GM13977 (cell line): Measurements from ENCODE around the gene TRIM23.
A peak's percentile ranks its signal among the peaks of the same experiment; 100 is the strongest.

Experiments used
- DNase-seq: peaks from one replicate; pipeline ENCODE4 v3.0.0; 2012; ENCODE audit warnings: low spot score
- CTCF ChIP-seq: IDR thresholded peaks from 2 replicates; pipeline ENCODE4 v1.5.1; 2012; ENCODE audit warnings: mild to moderate bottlenecking, control low read depth; ENCODE audit not compliant: insufficient read depth; ENCODE audit errors: extremely low read depth, missing control alignments
- in situ Hi-C: fragments of 300-500 bp; cut with MboI; formaldehyde crosslinking; loops from one replicate; pipeline ENCODE4 v1.12.0; 2022; ENCODE audit warnings: low sequenced_read_pairs, low pct_unique_long_range_greater_than_20kb, mixed read lengths, inconsistent platforms; ENCODE audit not compliant: unreplicated experiment

Gene TRIM23

DNA sequence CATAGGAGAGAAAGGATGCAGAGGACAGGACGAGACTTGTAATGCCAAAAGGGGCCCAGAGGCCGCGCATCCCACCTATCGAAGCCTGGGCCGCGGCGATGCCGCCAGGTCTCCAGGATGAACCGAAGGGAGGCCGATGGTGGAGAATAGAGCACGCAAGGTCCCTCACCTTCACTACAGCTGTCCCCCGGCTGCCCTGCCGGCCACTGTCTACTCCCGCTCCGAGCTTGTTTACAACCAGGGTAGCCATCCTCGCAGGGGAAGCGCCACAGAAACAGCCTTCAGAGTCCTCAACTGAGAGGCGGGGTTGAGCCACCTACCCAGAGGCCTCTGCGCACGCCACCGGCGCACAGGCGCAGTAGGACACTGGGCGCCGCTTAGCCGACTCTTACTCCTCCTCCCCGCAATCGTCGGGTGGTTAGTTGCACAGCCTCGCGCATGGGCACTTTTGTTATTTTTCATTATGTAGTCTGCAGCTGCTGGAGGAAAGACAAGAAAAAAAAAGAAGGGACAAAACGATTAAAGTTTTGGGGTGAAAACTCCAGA lies at the start of gene TRIM23:
Gene TRIM23, minus strand, starts transcription at position 309 of the 546 bp plus-strand sequence. Its CDS starts 59 bp downstream, at position 250.
- DNase-seq = peak; percentile 85
- in situ Hi-C loops = no loop called here
- no peak for TF ChIP-seq CTCF

- in situ Hi-C loops = no loop called here
- TF ChIP-seq CTCF = no peak
- no peak for DNase-seq
Measured at GRCh38 chr5:65672796-65673195, 48.7 kb upstream of the TRIM23 start.

DNA sequence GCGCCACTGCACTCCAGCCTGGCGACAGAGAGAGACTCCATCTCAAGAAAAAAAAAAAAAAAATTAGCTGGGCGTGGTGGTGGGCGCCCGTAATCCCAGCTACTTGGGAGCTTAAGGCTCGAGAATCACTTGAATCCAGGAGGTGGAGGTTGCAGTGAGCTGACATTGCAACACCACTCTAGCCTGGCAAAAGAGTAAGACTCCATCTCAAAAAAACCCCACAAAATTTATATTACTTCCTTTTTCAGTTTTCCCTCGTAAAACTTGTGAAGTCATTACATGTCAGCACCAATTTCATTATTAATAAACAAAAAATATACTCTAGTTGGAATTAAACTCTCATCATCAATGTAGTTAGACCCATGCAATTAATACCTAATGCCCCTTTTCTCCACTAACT lies 44.6 kb upstream of the TRIM23 start:
- no peak for TF ChIP-seq CTCF
- DNase-seq = no peak
- in situ Hi-C loops = no loop called here

- DNase-seq = no peak
- no peak for TF ChIP-seq CTCF
- in situ Hi-C loops = no loop called here
Measured at GRCh38 chr5:65663804-65664521, 39.8 kb upstream of the TRIM23 start.

- TF ChIP-seq CTCF = no peak
- in situ Hi-C loops = no loop called here
- DNase-seq = no peak
Measured at GRCh38 chr5:65654713-65655112, 30.6 kb upstream of the TRIM23 start.

- no peak for DNase-seq
- in situ Hi-C loops = no loop called here
- no peak for TF ChIP-seq CTCF
Measured at GRCh38 chr5:65651144-65651543, 27.0 kb upstream of the TRIM23 start.
